Stomach (tissue), 4 donors: ENCODE measurements around the gene ADCY10.

Experiments
- EP300 ChIP-seq: sonication (generic); formaldehyde crosslinking; IDR thresholded peaks from one replicate; pipeline ENCODE4 v1.6.1; 2017; ENCODE audit warnings: antibody characterized with exemption
- POLR2A ChIP-seq, 4 donors: fragments of 450-650 bp; IDR thresholded peaks; one replicate each; pipeline ENCODE4 v1.6.1; 2016; ENCODE audit warnings: antibody characterized with exemption in 4 of 4, control low read depth in 2 of 4, mild to moderate bottlenecking in 1 of 4, moderate library complexity in 1 of 4
- POLR2AphosphoS5 ChIP-seq, 3 donors: sonication (generic); formaldehyde crosslinking; IDR thresholded peaks; one replicate each; pipeline ENCODE4 v1.6.1; 2016; ENCODE audit warnings: antibody characterized with exemption in 3 of 3
- TF ChIP-seq, protein P1 (sequence below), 7 experiments: fragments of 450-650 bp in 4 of 7; fragments of 200-600 bp in 3 of 7; sonication (generic) in 3 of 7; IDR thresholded peaks; one replicate each; pipeline ENCODE4 v1.5.1; 2016 to 2019; ENCODE audit warnings: antibody characterized with exemption in 7 of 7, control low read depth in 2 of 7, mild to moderate bottlenecking in 1 of 7

DNA sequence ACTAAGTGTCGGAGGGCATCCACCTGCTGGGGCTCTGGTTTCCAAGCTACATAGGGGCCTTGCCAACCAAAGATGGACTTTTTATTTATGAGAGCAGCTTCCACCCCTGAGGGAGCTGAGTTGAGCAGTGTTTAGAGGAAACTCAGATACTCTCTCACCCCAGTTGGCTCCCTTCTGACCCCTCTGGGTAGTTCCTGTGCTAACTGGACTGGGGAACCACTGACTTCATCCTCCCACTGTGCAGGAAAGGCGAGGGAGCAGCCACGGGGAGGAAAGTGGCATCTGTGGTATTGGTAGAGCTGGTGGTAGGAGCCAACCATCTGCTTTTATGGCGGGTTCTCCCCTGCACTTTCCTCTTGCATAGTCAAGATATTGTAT lies 121.8 kb downstream of the ADCY10 start:
- no peak for TF ChIP-seq POLR2A (IDR thresholded peaks at IDR 0.05)
- TF ChIP-seq, protein P1, sequence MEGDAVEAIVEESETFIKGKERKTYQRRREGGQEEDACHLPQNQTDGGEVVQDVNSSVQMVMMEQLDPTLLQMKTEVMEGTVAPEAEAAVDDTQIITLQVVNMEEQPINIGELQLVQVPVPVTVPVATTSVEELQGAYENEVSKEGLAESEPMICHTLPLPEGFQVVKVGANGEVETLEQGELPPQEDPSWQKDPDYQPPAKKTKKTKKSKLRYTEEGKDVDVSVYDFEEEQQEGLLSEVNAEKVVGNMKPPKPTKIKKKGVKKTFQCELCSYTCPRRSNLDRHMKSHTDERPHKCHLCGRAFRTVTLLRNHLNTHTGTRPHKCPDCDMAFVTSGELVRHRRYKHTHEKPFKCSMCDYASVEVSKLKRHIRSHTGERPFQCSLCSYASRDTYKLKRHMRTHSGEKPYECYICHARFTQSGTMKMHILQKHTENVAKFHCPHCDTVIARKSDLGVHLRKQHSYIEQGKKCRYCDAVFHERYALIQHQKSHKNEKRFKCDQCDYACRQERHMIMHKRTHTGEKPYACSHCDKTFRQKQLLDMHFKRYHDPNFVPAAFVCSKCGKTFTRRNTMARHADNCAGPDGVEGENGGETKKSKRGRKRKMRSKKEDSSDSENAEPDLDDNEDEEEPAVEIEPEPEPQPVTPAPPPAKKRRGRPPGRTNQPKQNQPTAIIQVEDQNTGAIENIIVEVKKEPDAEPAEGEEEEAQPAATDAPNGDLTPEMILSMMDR (IDR thresholded peaks at IDR 0.05): no peak
- TF ChIP-seq POLR2AphosphoS5 (IDR thresholded peaks at IDR 0.05): no peak
- no peak for TF ChIP-seq EP300
